PC-9 (cell line): Measurements from ENCODE around the gene TCP11L1. TPM values are rescaled to one million over a fixed set of nuclear protein-coding genes. Genes with fewer than 3 reads are reported as not detected.

Experiments
- BruUV-seq: library from RNA; stranded (reverse); fragments of 400-500 nt; replicated peaks from 2 replicates; lab custom pipeline; 2021; lab: Mats Ljungman, UMichigan
- CTCF ChIA-PET: fragments of 300-600 bp; sonication (Branson Sonifier 250); formaldehyde crosslinking; loops from one replicate; lab custom pipeline; 2022; ENCODE audit warnings: antibody characterized with exemption; lab: Charles Lee
- POLR2A ChIA-PET: fragments of 300-600 bp; sonication (Branson Sonifier 250); formaldehyde crosslinking; loops from one replicate; lab custom pipeline; 2022; ENCODE audit warnings: antibody characterized with exemption; ENCODE audit not compliant: unreplicated experiment; lab: Charles Lee
- DNase-seq, 2 experiments: peaks; one replicate each; pipeline versions ENCODE4 v3.0.0 to v3.0.0-alpha.2; 2015 to 2022; ENCODE audit warnings: mixed read lengths in 1 of 2
- H2AFZ ChIP-seq: fragments of 200-600 bp; sonication (generic); 2 replicates; pipeline ENCODE4 v1.8.1; 2017; ENCODE audit warnings: antibody characterized with exemption
- H3F3A ChIP-seq: fragments of 200-600 bp; sonication (generic); 2 replicates; pipeline ENCODE4 v1.8.1; 2017; ENCODE audit warnings: antibody characterized with exemption, mild to moderate bottlenecking, low read depth; ENCODE audit not compliant: insufficient read depth
- H3K27ac ChIP-seq: fragments of 200-600 bp; sonication (generic); 2 replicates; pipeline ENCODE4 v1.6.1; 2016; ENCODE audit warnings: mixed run types
- H3K27me3 ChIP-seq: fragments of 200-600 bp; sonication (generic); 2 replicates; pipeline ENCODE4 v1.6.1; 2016; ENCODE audit warnings: low read depth, mixed run types; ENCODE audit not compliant: insufficient read depth
- H3K36me3 ChIP-seq: fragments of 200-600 bp; sonication (generic); 2 replicates; pipeline ENCODE4 v1.6.1; 2016; ENCODE audit warnings: low read depth, mixed run types
- H3K4me1 ChIP-seq: fragments of 200-600 bp; sonication (generic); replicated peaks from 2 replicates; pipeline ENCODE4 v1.6.1; 2016; ENCODE audit warnings: mixed run types; ENCODE audit not compliant: insufficient read depth
- H3K4me2 ChIP-seq: fragments of 200-600 bp; sonication (generic); 2 replicates; pipeline ENCODE4 v1.6.1; 2017; ENCODE audit warnings: mixed run types
- H3K4me3 ChIP-seq: fragments of 200-600 bp; sonication (generic); 2 replicates; pipeline ENCODE4 v1.6.1; 2016; ENCODE audit warnings: mixed run types
- H3K79me2 ChIP-seq: fragments of 200-600 bp; sonication (generic); 2 replicates; pipeline ENCODE4 v1.6.1; 2017; ENCODE audit warnings: low read depth, mixed run types
- H3K9me2 ChIP-seq: fragments of 200-600 bp; sonication (generic); 2 replicates; pipeline ENCODE4 v1.8.1; 2017; ENCODE audit warnings: mild to moderate bottlenecking; ENCODE audit not compliant: insufficient read depth
- H3K9me3 ChIP-seq: fragments of 200-600 bp; sonication (generic); 2 replicates; pipeline ENCODE4 v1.8.1; 2016; ENCODE audit warnings: low read depth; ENCODE audit not compliant: insufficient read depth
- H4K20me1 ChIP-seq: fragments of 200-600 bp; sonication (generic); 2 replicates; pipeline ENCODE4 v1.8.1; 2017; ENCODE audit not compliant: insufficient read depth
- EZH2 ChIP-seq: fragments of 200-600 bp; sonication (generic); IDR thresholded peaks from 2 replicates; pipeline ENCODE4 v1.8.0; 2017; ENCODE audit warnings: antibody characterized with exemption, low read depth
- intact Hi-C: fragments of 100-400 bp; cut with micrococcal nuclease; formaldehyde crosslinking; loops from one replicate; pipeline ENCODE4 v1.10.0; 2022; ENCODE audit not compliant: unreplicated experiment
- total RNA-seq: library from RNA; stranded (reverse); gene quantifications from 2 replicates; pipeline ENCODE4 v1.2.3, GENCODE V29; 2021
- TF ChIP-seq, protein P1 (sequence below): fragments of 200-600 bp; sonication (generic); conservative IDR thresholded peaks from 2 replicates; pipeline ENCODE4 v1.6.1; 2017; ENCODE audit warnings: mixed run types, antibody characterized with exemption, mild to moderate bottlenecking, moderate library complexity

The TCP11L1 gene
- total RNA-seq, 1 experiment from 2014 or later = 8.1 TPM

DNA sequence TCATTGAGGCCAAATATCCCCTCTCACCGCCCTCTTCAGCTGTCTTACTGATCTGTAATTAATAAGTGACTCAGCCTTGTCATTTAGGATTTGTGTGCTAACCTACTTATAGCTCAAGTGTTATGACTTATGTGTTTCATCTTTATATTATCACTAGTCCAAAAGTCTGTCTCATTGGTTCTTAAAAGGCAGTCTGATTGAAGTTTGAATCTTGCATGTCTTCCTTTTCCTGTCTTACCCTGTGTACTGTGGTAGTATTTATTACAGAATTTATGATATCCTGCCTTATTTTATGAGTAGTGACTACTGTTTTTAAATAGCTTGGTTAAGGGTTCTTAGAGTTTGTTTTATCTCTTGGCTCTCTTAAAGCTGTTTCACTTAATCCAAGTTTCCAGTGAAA is 17.4 kb upstream of the TCP11L1 start:
- no peaks in the 10 kb centered on the region for H3F3A ChIP-seq
- H3K79me2 ChIP-seq = no peaks in the 10 kb centered on the region
- POLR2A ChIA-PET = no interaction called here
- no peak for TF ChIP-seq EZH2
- TF ChIP-seq, protein P1, sequence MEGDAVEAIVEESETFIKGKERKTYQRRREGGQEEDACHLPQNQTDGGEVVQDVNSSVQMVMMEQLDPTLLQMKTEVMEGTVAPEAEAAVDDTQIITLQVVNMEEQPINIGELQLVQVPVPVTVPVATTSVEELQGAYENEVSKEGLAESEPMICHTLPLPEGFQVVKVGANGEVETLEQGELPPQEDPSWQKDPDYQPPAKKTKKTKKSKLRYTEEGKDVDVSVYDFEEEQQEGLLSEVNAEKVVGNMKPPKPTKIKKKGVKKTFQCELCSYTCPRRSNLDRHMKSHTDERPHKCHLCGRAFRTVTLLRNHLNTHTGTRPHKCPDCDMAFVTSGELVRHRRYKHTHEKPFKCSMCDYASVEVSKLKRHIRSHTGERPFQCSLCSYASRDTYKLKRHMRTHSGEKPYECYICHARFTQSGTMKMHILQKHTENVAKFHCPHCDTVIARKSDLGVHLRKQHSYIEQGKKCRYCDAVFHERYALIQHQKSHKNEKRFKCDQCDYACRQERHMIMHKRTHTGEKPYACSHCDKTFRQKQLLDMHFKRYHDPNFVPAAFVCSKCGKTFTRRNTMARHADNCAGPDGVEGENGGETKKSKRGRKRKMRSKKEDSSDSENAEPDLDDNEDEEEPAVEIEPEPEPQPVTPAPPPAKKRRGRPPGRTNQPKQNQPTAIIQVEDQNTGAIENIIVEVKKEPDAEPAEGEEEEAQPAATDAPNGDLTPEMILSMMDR = no peak
- no peak overlapping the region for H2AFZ ChIP-seq
- no TSS peak for BruUV-seq
- no peak for DNase-seq
- no peaks in the 10 kb centered on the region for H3K27me3 ChIP-seq
- H4K20me1 ChIP-seq = no peaks in the 10 kb centered on the region
- H3K9me3 ChIP-seq = no peaks in the 10 kb centered on the region
- no peaks in the 10 kb centered on the region for H3K36me3 ChIP-seq
- intact Hi-C loops = no loop called here
- H3K4me2 ChIP-seq = no peak overlapping the region
- CTCF ChIA-PET = no interaction called here
- H3K4me3 ChIP-seq = no peak overlapping the region
- H3K27ac ChIP-seq = no peak overlapping the region
- H3K9me2 ChIP-seq = no peaks in the 10 kb centered on the region
- no peaks in the 10 kb centered on the region for H3K4me1 ChIP-seq

DNA sequence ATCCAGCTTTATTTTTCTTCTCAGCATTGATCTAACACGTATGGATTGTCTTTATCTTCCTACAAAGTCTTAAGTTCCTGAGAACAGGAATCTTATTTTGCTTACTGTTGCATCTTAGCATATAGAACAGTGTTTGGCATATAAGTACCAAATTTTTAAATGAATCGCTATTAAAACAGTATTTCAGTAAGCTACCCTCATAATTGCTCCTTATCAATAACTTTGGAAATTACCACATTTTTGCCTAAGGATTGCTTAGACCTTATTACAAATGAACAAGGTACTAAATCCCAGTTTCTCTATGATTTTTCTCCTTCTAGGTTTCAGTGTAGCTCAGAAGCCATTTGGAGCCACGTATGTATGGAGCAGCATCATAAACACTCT is 14.0 kb upstream of the TCP11L1 start:
- POLR2A ChIA-PET = no interaction called here
- Histone ChIP-seq H4K20me1 (no peaks in the 10 kb centered on the region), H3K36me3 (no peaks in the 10 kb centered on the region), H3K27ac (no peak overlapping the region), H3K79me2 (no peaks in the 10 kb centered on the region), H3K4me2 (no peak overlapping the region), H3K4me1 (no peaks in the 10 kb centered on the region), H3K4me3 (no peak overlapping the region), H3K9me3 (no peaks in the 10 kb centered on the region), H3F3A (no peaks in the 10 kb centered on the region), H2AFZ (no peak overlapping the region), H3K9me2 (no peaks in the 10 kb centered on the region), H3K27me3 (no peaks in the 10 kb centered on the region)
- BruUV-seq = no TSS peak
- no peak for DNase-seq
- TF ChIP-seq, protein P1 = no peak
- TF ChIP-seq EZH2 = no peak
- CTCF ChIA-PET = interaction anchor here (0.7 kb wide), 1 partner anchor 562 kb away, joined by 3 read pairs; no protein-coding TSS in a partner anchor
- intact Hi-C loops = no loop called here

DNA sequence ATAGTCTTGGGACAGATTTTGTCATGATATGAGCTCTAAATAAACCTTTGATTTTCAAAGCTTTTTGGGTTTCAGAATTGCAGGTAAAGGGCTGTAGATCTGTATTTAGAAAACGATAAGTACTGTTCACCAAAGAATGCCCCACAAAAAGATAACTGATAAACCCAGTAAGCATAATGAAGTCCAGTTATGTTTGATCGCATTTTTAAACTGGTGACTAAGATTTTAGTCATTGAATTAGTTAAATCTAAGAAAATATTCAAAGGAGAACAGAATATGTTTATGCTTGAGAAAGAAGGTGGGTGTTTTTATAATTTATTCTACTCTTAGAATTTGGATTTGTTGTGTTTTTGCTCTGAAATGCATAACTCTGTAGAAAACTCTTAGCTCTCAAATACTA is 12.1 kb upstream of the TCP11L1 start:
- Histone ChIP-seq H3K4me3 (no peak overlapping the region), H3K27me3 (no peaks in the 10 kb centered on the region), H3F3A (no peaks in the 10 kb centered on the region), H2AFZ (no peak overlapping the region), H3K79me2 (no peaks in the 10 kb centered on the region), H3K9me3 (no peaks in the 10 kb centered on the region), H4K20me1 (no peaks in the 10 kb centered on the region), H3K9me2 (no peaks in the 10 kb centered on the region), H3K4me2 (no peak overlapping the region), H3K36me3 (no peaks in the 10 kb centered on the region), H3K27ac (no peak overlapping the region), H3K4me1 (no peaks in the 10 kb centered on the region)
- no peak for DNase-seq
- TF ChIP-seq, protein P1 = no peak
- TF ChIP-seq EZH2 = no peak
- POLR2A ChIA-PET = interaction anchor here (0.7 kb wide), 1 partner anchor 239 kb away, joined by 3 read pairs; no protein-coding TSS in a partner anchor
- no TSS peak for BruUV-seq
- CTCF ChIA-PET = no interaction called here
- intact Hi-C loops = no loop called here
